HUES6 (cell line): ENCODE measurements around the gene CDC42EP3.

Experiments used
- H3K27ac ChIP-seq: 2 replicates; pipeline ENCODE4 v1.7.0; 2013; ENCODE audit warnings: low read depth, mild to moderate bottlenecking, low read length, inconsistent platforms
- H3K27me3 ChIP-seq: 2 replicates; pipeline ENCODE4 v1.6.1; 2013; ENCODE audit warnings: low read length; ENCODE audit not compliant: control insufficient read depth, insufficient read depth
- H3K36me3 ChIP-seq: 2 replicates; pipeline ENCODE4 v1.6.1; 2013; ENCODE audit warnings: low read length; ENCODE audit not compliant: control insufficient read depth, insufficient read depth
- H3K4me1 ChIP-seq: 2 replicates; pipeline ENCODE4 v1.6.1; 2013; ENCODE audit warnings: low read length; ENCODE audit not compliant: control insufficient read depth, insufficient read depth
- H3K4me3 ChIP-seq: 2 replicates; pipeline ENCODE4 v1.5.1; 2013; ENCODE audit warnings: low read depth, low read length
- H3K9ac ChIP-seq: one replicate; pipeline ENCODE4 v1.6.1; 2013; ENCODE audit warnings: mild to moderate bottlenecking, low read length
- H3K9me3 ChIP-seq: 2 replicates; pipeline ENCODE4 v1.6.1; 2013; ENCODE audit warnings: low read depth, low read length; ENCODE audit not compliant: control insufficient read depth, insufficient read depth

CDC42EP3 gene

DNA sequence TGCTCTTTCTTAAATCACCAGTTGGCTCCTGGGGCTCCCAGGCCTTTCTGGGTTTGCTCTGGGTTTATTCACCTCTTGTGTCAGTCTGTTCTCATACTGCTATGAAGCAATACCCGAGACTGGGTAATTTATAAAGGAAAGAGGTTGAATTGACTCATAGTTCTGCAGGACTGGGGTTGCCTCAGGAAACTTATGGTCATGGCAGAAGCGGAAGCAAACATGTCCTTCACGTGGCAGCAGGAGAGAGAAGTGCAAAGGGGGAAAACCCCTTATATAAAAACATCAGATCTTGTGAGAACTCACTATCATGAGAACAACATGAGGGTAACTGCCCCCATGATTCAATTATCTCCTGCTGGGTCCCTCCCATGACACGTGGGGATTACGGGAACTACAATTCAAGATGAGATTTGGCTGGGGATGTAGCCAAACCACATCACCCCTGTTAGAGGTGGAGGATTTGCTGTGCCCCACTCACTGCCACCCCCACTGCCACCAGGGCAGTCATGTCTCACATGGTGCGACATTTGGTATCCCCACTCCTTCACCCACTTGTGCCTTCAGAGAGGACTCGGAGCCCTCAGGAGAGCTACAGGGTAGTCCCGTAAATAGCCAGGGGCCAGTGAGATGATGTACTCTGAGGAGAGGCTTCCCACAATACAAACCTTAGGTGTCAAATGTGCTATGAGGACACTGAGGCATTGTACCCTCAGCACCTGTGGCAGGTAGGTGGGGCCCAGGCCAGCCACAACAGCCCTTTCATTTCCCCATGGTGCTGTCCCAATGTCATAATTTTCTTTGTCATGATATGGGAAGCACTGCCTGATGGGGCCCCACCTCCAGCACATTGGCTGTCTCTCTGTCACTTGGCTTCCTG is 35.7 kb downstream of the CDC42EP3 start:
- Histone ChIP-seq H3K9me3 (no peaks in the 10 kb centered on the region), H3K4me1 (peaks cover 5% of the 10 kb centered on the region; the same call in 1 of the 2 replicates), H3K36me3 (no peaks in the 10 kb centered on the region), H3K4me3 (no peak overlapping the region), H3K27ac (no peak overlapping the region), H3K27me3 (no peaks in the 10 kb centered on the region), H3K9ac (no peak overlapping the region)

DNA sequence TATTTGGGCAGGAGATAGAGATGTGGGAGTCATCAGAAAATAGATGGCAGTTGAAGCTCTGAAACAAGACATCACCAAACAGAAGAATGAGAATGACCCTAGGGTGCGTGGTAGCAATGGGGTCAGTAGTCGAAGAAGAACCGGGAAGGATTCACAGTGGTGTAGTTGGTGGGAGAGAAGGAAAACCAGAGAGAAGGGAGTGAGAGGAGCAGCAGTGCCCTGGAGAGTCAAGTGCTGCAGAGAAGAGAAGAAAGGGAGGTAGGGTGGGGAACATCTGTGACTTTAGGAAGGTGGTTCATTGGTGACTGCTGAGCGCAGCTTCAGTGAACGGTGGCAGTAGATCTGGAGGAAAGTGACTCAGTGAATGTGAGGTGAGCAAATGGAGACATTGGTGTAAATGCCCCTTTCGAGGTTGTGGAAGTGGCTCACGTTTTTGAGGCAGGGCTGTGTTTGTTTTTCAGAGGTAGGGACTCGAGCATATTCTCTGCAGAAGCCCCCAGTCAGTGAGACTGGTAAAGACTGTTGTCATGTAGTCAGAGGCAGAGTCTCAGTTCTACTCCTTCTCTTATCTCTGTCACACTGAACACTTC is 36.4 kb downstream of the CDC42EP3 start:
- H3K27ac ChIP-seq: no peak overlapping the region

DNA sequence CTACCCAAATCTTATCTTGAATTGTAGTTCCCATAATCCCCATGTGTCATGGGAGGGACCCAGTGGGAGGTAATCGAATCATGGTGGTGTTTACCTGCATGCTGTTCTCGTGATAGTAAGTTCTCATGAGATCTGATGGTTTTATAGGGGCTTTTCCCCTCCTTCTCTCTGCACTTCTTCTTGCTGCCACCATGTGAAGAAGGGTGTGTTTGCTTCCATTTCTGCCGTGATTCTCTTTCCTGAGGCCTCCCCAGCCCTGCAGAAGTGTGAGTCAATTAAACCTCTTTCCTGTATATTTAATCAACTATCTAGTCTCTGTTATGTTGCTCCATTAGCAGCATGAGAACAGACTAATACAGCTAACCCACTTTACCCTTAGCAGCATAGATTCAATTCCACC is 37.6 kb downstream of the CDC42EP3 start:
- H3K36me3 ChIP-seq: no peaks in the 10 kb centered on the region
- H3K4me3 ChIP-seq: no peak overlapping the region
- no peaks in the 10 kb centered on the region for H3K27me3 ChIP-seq
- H3K9me3 ChIP-seq: no peaks in the 10 kb centered on the region
- H3K27ac ChIP-seq: no peak overlapping the region
- peaks cover 5% of the 10 kb centered on the region; the same call in 1 of the 2 replicates for H3K4me1 ChIP-seq
- H3K9ac ChIP-seq: no peak overlapping the region

More for the DNA sequence above, 36.4 kb downstream of the CDC42EP3 start:
- Histone ChIP-seq H3K9ac (no peak overlapping the region), H3K4me1 (peaks cover 5% of the 10 kb centered on the region; the same call in 1 of the 2 replicates), H3K36me3 (no peaks in the 10 kb centered on the region), H3K9me3 (no peaks in the 10 kb centered on the region), H3K4me3 (no peak overlapping the region), H3K27me3 (no peaks in the 10 kb centered on the region)

DNA sequence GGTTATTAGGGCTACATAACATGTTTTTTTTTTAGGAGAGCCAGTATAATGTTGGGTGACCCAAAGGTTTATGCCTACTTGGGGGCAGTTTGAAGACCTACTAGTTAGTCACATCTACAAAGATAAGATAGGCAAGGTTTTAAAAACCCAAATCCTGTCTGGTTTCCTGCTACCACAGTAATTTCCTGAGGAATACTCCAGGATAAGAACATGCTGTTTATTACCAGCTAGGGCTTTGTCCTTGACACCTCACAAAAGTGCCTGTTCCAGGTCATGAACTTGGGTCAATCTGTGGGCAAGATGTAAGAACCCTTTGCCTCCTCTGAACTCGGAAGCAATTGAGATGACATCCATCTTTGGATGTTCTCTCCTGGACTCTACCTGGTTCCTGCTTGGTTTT is 38.2 kb downstream of the CDC42EP3 start:
- no peaks in the 10 kb centered on the region for H3K27me3 ChIP-seq
- H3K4me1 ChIP-seq: peaks cover 5% of the 10 kb centered on the region; the same call in 1 of the 2 replicates

DNA sequence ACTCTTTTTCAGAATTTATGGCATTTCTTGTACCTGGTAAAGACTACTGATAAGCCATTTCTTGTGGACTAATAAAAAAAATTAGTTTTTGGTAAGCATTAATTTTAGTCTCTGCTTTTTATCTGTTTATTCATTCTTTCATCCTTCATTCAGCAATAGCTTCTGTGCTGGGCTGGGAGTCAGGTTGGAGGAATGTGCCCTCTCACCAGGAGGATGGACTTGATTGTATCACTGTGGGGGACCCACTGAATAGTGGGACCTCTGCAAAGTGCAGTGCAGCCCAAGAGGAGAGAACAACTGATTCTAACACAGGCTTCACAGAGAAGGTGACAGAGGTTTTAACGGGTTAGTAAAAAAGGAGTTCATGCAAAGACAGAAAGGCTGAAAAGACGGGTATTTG is 39.1 kb downstream of the CDC42EP3 start:
- Histone ChIP-seq H3K9ac (no peak overlapping the region), H3K4me3 (no peak overlapping the region), H3K4me1 (peaks cover 5% of the 10 kb centered on the region; the same call in 1 of the 2 replicates), H3K36me3 (no peaks in the 10 kb centered on the region), H3K27ac (no peak overlapping the region), H3K27me3 (no peaks in the 10 kb centered on the region), H3K9me3 (no peaks in the 10 kb centered on the region)

More for the DNA sequence above, 38.2 kb downstream of the CDC42EP3 start:
- no peaks in the 10 kb centered on the region for H3K36me3 ChIP-seq
- H3K9me3 ChIP-seq: no peaks in the 10 kb centered on the region
- no peak overlapping the region for H3K4me3 ChIP-seq
- H3K27ac ChIP-seq: no peak overlapping the region
- no peak overlapping the region for H3K9ac ChIP-seq

DNA sequence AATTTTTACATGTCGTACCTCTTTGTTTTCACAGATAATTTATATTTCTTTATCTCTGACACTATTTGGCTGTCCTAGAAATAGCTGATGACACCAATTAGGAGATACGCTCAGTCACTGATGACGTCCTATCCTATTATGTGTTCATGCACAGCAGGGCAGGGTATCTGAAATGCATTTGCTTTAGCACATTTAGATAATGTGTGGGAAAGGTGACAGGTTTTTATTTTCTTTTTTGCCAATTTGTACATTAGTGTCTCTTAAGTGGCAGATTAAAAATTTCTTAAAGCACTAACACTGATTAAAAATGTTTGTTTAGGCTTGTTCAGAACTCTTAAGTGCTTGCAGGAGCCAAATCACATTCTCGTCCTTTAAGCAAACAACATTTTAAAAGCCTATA is 39.7 kb downstream of the CDC42EP3 start:
- Histone ChIP-seq H3K27me3 (no peaks in the 10 kb centered on the region), H3K4me3 (no peak overlapping the region), H3K4me1 (peaks cover under 1% of the 10 kb centered on the region; the same call in 1 of the 2 replicates), H3K9ac (no peak overlapping the region), H3K27ac (no peak overlapping the region), H3K9me3 (no peaks in the 10 kb centered on the region), H3K36me3 (no peaks in the 10 kb centered on the region)

DNA sequence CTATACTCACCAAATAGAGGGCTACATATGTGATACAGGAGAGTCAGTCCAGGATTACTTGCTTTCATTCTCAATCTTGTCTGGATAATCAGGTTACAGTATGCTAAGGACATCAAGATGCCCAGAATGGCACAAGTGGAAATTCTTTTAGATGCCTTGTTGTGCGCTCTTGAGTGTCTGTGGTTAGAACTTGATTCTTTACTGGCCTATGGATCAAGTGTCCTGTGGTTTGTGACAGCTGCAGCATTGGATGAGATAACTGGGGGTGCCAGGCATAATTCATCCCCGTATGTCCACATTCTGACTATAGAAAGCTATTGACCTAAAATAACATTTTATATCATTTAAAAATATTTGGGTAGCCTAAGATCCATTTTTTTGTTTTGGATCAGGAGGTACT is 40.1 kb downstream of the CDC42EP3 start:
- Histone ChIP-seq H3K9me3 (no peaks in the 10 kb centered on the region), H3K36me3 (no peaks in the 10 kb centered on the region), H3K4me3 (no peak overlapping the region), H3K9ac (no peak overlapping the region), H3K27me3 (no peaks in the 10 kb centered on the region), H3K27ac (no peak overlapping the region), H3K4me1 (no peaks in the 10 kb centered on the region)

DNA sequence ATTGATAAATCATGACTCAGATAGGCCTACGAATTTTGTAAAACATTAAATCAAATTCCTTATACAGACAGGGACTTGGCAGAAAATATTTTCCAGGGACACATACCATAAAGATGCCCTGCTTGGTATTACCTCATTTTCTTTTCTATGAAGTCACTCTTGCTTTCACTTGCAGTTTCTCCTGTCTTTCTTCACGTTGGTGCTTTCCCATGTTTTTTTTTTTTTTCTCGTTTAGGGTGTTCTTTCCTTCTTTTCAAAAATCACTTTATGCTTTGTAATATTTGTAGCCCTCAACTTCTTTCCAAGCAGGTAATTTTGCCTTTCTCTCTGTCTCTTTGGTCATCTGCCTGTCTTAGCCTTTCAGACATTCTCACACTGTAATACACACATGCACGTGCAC is 40.7 kb downstream of the CDC42EP3 start:
- no peak overlapping the region for H3K27ac ChIP-seq
- no peaks in the 10 kb centered on the region for H3K27me3 ChIP-seq
- no peak overlapping the region for H3K4me3 ChIP-seq
- no peaks in the 10 kb centered on the region for H3K36me3 ChIP-seq
- H3K9ac ChIP-seq: no peak overlapping the region
- H3K4me1 ChIP-seq: no peaks in the 10 kb centered on the region
- no peaks in the 10 kb centered on the region for H3K9me3 ChIP-seq

DNA sequence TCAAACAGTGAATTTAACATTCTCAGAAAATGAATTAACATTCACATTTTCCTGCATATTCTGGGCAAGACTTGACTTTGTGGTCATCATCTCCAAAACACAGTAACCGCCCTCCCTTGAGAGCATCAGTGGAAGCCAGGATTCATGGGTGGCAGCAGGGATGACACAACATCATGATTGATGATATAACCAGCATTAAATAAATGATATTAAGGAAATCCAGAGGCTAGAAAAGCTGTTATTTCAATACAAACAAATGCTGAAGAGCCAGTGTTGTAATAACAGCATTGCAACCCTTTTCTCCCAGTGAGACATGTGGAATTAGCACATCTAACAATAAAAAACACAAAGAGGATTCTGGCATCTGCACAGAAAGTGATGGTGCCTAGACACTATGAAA is 41.1 kb downstream of the CDC42EP3 start:
- Histone ChIP-seq H3K9me3 (no peaks in the 10 kb centered on the region), H3K9ac (no peak overlapping the region), H3K36me3 (no peaks in the 10 kb centered on the region), H3K4me1 (no peaks in the 10 kb centered on the region), H3K27me3 (no peaks in the 10 kb centered on the region), H3K27ac (no peak overlapping the region), H3K4me3 (no peak overlapping the region)

DNA sequence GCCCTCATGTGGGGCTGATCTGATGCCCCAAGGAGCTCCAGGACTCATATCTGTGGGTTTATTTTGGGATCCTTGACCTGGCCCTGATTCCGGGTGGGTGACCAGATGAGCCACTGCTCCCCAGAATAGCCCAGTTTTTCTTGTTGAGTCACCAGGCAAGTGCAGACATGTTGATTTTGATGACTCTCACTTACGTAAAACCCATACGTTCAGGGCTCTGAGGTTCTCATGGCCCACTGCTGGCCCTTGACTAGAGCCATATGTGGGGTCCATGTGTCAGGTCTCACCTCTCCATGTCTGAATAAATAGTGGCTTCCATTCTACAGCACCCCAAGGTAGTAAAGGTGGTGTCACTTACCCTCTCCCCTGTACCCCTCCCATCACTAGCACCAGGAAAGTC is 41.9 kb downstream of the CDC42EP3 start:
- no peak overlapping the region for H3K9ac ChIP-seq
- no peak overlapping the region for H3K27ac ChIP-seq
- H3K9me3 ChIP-seq: no peaks in the 10 kb centered on the region
- no peaks in the 10 kb centered on the region for H3K4me1 ChIP-seq
- H3K36me3 ChIP-seq: no peaks in the 10 kb centered on the region
- no peak overlapping the region for H3K4me3 ChIP-seq
- no peaks in the 10 kb centered on the region for H3K27me3 ChIP-seq

DNA sequence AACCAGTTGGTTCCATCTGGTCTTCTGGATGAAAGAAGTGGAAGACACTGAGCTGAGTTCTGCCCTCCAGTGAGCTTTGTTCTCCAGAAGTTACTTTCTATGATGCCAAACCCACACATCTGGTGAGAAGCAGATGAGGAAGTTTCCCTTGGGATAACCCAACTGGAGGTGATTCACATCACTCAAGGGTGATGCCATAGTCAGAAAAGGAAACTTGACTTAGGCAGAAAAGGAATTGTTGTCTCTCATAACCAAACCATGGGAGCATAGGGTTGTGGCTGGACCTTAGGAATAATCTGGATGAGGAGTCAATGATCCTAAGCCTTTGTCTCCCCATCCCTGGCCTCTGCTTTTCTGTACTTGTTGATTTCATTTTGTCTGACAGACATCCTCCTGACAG is 43.7 kb downstream of the CDC42EP3 start:
- no peak overlapping the region for H3K4me3 ChIP-seq
- H3K4me1 ChIP-seq: no peaks in the 10 kb centered on the region
- no peaks in the 10 kb centered on the region for H3K27me3 ChIP-seq
- no peaks in the 10 kb centered on the region for H3K9me3 ChIP-seq
- H3K9ac ChIP-seq: no peak overlapping the region
- H3K27ac ChIP-seq: no peak overlapping the region
- H3K36me3 ChIP-seq: no peaks in the 10 kb centered on the region
